Suppressor macrophage (primary cell): ENCODE results near the gene IL11RA.

Source experiments
- DNase-seq, 4 experiments: peaks; one replicate each; pipeline ENCODE4 v3.0.0-alpha.2; 2020 to 2022

Gene IL11RA

DNA sequence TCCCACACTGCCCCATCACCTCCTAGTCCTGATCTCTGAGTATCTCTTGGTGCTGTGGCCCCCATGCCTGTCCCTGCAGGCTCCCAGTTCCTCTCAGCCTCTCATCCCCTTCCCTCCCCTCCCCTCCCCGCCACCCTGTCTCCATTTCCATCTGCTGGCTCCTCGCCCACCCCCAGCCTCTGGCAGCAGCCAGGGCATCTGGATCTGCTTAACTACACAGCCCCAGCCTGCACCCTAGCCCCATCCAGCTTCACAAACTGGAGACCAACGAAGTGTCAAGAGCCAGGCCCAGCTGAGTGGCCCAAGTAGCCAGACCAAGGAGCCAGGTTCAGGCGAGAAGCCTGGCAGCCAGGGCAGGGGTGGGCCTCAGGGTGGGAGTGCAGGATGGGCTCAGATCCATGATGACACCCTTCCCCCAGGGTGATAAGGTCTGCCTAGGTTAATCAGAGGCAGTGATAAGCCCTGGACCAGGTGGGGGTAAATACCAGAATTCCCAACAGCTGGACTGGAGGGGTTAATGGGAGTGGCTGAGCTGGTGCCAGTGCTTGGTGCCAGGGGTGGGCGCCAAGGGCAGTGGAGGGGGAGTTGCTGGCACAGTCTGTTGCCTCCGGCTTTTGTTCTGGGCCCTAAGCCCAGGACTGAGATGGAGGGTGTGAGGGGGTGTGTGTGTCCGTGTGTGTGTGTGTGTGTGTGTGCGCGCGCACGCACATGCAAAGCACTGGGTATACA lies 2.5 kb downstream of the IL11RA start:
- no peak for DNase-seq

GRCh38 chr9:34655394-34655793 lies 3.4 kb downstream of the IL11RA start:
- no peak for DNase-seq

DNA sequence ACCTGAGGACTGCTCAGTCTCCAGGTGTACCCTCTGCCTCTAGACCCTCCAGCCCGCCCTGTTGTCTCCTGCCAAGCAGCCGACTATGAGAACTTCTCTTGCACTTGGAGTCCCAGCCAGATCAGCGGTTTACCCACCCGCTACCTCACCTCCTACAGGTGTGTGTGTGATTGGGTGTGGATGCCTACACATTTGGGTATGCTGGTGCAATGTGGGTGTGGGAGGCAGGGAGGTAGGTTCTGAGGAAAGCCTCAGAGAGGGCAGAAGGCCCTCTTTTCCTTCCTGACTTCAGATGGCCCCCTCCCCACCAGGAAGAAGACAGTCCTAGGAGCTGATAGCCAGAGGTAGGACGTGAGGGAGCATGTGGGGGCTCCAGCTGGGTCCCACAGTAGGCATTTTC lies 5.0 kb downstream of the IL11RA start:
- no peak for DNase-seq

DNA sequence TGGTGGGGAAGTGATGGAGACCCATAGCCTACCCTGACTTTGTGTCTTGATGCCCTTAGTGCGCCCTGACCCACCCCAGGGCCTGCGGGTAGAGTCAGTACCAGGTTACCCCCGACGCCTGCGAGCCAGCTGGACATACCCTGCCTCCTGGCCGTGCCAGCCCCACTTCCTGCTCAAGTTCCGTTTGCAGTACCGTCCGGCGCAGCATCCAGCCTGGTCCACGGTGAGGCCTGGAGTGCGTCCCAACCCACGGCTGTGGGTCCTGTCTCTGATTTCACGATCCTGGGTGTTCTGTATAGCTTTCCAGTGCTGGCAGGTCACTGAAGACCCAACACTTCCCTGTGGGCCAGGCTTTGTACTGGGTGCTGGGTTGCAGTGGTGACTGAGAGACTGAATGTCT lies 6.5 kb downstream of the IL11RA start:
- DNase-seq, result no peak

GRCh38 chr9:34659592-34660253 lies 7.7 kb downstream of the IL11RA start:
- DNase-seq, result no peak

DNA sequence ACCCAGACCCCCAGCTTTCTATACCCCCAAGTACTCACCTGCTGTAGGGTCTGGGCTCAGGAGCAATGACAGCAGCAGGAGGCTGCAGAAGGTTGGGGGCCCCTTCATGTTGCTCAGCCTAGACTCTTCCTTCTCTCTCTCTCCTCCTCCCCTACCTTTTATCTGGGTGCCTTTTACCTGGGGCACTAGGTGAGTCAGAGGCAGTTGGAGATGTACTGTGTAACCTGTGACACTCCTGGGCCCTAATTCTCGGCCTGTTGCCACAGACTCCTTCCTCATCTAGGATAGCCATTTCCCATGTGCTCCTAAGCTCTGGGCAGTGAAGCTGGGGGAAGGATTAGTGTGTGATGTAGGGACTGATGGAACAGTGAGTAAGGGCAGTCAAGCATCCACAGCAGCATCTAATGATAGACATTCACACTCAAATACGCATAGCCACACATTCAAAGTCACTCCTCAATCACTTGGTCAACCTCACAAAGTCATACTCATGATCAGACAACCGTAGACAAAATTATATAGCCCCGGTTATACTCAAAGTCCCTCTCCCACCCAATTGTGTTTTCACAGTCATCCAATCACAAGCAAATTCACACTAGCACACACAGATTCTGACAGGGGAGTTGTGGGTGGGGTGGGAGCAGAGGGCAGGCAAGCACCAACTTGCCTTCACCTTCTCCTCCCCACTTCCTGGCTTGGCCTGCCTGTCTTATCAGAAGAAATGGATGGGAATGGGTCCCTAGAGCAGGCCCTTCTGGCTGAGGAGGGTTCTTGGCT lies 10.7 kb downstream of the IL11RA start, which contains the start of gene CCL27:
TSS of gene CCL27 (minus strand) at position 132 of the 777 bp plus-strand sequence. CDS start at position 108, 24 bp downstream.
- no peak for DNase-seq

- no peak for DNase-seq
These were observed 11.3 kb downstream of the IL11RA start for GRCh38 chr9:34663303-34663605.

DNA sequence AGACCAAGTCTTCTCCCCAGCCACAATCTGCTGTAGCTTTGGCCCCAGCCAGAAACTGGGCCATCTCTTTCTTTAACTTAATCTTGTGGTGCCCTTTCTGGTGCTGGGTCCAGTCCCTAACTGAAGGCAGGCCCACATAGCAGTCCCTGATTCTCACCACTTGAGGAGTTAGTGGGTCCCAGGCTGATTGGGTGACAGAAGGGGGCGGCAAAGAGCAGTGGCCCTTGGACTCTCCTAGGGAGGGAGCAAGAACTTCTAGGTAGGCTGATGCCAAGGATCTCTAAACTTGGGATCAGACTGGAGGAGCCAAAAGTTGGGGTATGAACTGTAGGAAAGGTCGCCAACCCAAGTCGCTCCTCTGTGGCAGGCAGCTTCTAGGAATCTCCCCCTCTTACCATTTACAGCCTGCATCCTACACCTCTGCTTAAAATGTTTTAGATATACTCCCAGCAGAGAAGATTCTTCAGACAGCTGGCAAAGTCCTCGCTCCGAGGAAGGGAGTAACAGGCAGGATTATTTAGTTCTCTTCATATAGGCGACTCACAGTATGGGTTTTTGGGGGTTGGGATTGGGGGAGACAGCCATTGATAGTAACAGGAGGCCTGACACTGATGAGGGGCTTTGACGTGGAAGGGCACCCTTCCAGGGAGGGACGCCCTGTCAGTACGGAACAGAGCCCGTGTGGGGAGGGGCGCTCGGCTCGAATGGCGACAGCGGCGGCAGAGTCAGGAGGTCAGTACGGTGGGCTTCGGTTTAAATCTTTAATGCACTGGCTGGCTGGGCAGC lies 12.5 kb downstream of the IL11RA start:
- DNase-seq, result peak; percentile 83 to 88 (median 86)

GRCh38 chr9:34665067-34665380 lies 13.0 kb downstream of the IL11RA start:
- DNase-seq, result no peak

DNA sequence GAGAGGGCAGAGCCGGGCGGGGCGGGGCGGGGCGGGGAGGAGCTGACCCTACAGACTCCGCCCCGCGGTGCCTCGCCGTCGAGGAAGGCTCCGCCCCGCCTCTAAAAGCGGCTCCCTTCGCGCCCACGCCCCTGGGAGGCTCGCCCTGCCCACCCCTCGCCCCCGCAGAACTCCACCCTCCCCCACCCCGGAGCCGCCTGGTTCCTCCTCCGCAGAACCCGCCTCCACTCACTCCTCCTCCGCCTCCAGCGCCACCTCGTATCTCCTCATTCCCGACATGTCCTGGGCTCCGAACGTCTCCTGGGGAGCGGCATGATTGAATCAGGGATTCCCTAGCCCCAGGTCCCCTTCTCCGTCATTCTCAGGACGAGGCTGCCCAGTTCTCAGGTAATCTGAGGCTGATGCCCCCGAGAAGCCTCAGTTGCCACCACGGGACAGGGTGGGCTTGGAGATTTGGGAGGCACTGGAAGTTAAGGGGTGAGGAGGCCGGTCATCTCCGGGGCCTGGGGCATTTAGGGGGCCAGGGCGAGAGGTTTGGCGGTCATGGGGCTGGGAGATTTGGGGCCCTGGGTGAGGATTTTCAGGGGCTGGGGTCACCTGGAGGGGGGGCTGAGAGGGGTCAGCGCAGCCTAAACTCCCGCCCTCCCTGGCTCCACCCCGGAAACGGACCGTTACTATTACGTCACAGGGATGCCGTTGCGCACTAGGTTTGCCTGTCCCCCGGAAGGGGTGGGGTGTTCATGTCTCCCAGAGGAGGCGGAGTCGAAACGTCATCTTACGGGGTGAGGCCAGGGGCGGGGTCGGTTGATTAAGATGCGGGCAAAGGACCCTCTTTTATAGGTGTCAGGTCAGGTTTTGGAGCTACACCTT lies 13.6 kb downstream of the IL11RA start:
- peak; percentile 92 to 96 (median 93) for DNase-seq

- no peak for DNase-seq
These were observed 18.0 kb downstream of the IL11RA start for GRCh38 chr9:34669809-34670562.

DNA sequence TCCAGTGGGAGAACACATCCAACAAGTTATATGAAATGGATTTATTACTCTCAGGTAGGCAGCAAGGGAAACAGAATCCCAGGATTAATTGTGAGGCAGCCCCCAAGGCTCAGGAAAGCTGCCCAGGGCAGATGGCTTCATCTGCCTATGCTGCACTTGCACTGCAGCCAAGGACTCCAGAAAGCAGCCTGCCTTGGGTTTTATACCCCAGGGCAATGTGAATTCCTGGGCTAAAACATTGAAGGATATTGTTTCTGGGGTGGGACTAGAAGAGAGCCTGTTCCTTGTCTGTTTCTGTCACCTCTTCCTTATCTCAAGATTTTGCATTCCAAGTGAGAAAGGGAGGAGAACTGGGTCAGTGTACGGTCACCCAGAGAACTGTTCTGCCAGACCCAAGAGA lies 19.3 kb downstream of the IL11RA start:
- no peak for DNase-seq

- DNase-seq, result no peak
These were observed 22.5 kb downstream of the IL11RA start for GRCh38 chr9:34674440-34674839.

GRCh38 chr9:34675048-34675714 lies 23.2 kb downstream of the IL11RA start:
- DNase-seq, result peak; percentile 86 to 95 (median 90)

- no peak for DNase-seq
These were observed 23.9 kb downstream of the IL11RA start for GRCh38 chr9:34675869-34676268.

- no peak for DNase-seq
These were observed 32.2 kb downstream of the IL11RA start for GRCh38 chr9:34684145-34684544.

DNA sequence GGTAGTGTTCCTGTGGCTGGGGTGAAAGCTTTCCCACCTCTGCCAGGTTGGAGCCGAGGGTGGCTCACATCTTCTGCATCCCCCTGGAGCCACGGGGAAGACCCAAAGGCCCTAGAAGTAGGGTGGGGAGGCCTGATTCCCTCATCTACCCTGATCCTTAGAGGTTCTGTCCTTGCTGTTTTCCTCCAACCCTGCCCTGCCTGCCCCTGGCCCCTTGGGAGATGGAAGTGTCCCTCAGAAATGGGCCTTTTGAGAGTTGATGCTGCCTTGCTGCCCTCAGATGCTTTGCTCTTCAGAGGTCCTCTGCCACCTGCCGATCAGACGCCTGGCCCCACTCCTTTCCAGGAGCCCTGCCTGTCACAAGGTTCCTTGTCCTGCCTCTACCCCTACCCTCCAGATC lies 32.8 kb downstream of the IL11RA start:
- no peak for DNase-seq

DNA sequence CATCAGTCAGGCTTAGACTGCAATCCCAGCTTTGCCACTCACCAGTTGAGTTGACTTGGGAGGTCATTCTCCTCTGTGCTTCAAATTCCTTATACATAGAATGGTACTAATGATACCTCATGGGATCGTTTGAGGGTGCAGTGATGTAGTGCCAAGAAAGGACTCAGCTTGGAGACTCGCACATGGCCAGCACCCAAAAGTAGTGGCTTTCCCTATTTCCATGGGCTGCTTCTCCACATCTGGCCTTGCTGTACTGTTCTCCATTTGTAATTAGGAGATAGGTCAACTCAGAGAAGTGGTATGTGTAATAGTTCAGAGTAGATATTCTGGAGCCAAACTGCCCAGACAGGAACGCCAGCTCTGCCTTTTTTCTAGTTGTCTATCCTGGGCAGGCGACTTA lies 33.6 kb downstream of the IL11RA start:
- no peak for DNase-seq

- DNase-seq, result no peak
These were observed 34.2 kb downstream of the IL11RA start for GRCh38 chr9:34686231-34686630.

GRCh38 chr9:34686732-34687131 lies 34.7 kb downstream of the IL11RA start:
- DNase-seq, result peak; percentile 15 to 58 (median 36)
